RWPE2 (cell line): ENCODE data around the gene STAT1.

Source experiments
- ATAC-seq: fragments of 200-7000 bp; cut with Tn5 transposase; 3 replicates; pipeline ENCODE4 v1.9.1; 2021; ENCODE audit warnings: low read depth
- DNase-seq: peaks from one replicate; pipeline ENCODE4 v3.0.0-alpha.2; 2020; ENCODE audit warnings: low spot score
- H3K27ac ChIP-seq: fragments of 450-650 bp; 2 replicates; pipeline ENCODE4 v1.5.1; 2017; ENCODE audit warnings: mild to moderate bottlenecking; ENCODE audit not compliant: poor library complexity, severe bottlenecking
- H3K27me3 ChIP-seq: fragments of 250-450 bp; sonication (Bioruptor Pico); 2 replicates; pipeline ENCODE4 v1.5.1; 2021; ENCODE audit warnings: mild to moderate bottlenecking, moderate library complexity; ENCODE audit not compliant: insufficient read depth, poor library complexity, severe bottlenecking
- H3K36me3 ChIP-seq: fragments of 250-450 bp; sonication (Bioruptor Pico); 2 replicates; pipeline ENCODE4 v1.5.1; 2020; ENCODE audit warnings: low read depth, mild to moderate bottlenecking, moderate library complexity
- H3K4me1 ChIP-seq: fragments of 250-450 bp; sonication (Bioruptor Pico); 2 replicates; pipeline ENCODE4 v1.5.1; 2021; ENCODE audit warnings: mild to moderate bottlenecking, moderate library complexity; ENCODE audit not compliant: insufficient read depth, poor library complexity, severe bottlenecking
- H3K4me3 ChIP-seq: fragments of 250-450 bp; sonication (Bioruptor Pico); 2 replicates; pipeline ENCODE4 v1.5.1; 2021; ENCODE audit warnings: mild to moderate bottlenecking, moderate library complexity; ENCODE audit not compliant: severe bottlenecking
- H3K9me3 ChIP-seq: fragments of 250-450 bp; sonication (Bioruptor Pico); 2 replicates; pipeline ENCODE4 v1.5.1; 2021; ENCODE audit warnings: mild to moderate bottlenecking, moderate library complexity; ENCODE audit not compliant: severe bottlenecking
- TF ChIP-seq, protein P1 (sequence below): fragments of 450-650 bp; IDR thresholded peaks from one replicate; pipeline ENCODE4 v1.5.1; 2017; ENCODE audit warnings: mild to moderate bottlenecking, moderate library complexity; ENCODE audit not compliant: poor library complexity, severe bottlenecking

The STAT1 gene

DNA sequence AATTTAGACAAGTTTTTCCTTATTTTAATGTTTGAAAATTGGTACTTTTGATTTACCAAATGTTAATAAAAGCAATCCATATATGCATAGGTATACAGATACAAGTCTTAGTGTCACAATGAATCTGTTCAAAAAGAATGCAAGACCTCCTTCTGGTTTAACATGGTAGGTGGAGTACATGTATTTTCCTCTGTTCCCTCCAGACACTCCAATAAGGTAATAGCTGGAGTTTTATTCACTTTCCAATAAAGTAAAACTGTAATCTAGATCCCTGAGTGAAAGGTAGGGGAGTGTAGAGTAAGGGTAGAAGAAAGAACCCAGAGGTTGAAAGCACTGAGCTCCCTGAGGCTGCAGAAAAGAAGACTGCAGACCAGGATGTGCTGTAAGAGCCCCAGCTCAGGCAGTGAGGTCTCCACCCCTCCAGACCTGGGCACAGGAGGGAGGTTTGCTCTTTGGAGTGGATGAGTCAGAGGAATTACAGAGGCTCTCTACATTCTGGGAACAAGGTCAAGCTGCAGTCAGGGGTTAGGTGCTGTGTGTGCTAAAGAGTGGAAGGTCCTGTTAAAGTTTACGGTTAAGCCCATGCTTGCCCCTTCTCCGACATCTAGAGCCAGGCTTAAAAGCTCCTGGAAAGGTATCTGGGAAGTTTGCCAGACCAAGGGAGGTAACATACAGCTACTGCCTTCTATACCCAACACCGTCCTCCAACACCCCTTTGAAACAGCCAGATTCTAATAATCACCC lies 27.6 kb upstream of the STAT1 start:
- H3K4me1 ChIP-seq, result peaks cover 29% of the 10 kb centered on the region
- H3K36me3 ChIP-seq, result no peaks in the 10 kb centered on the region
- no peaks in the 10 kb centered on the region for H3K27me3 ChIP-seq
- DNase-seq (no peak), ATAC-seq (peak; percentile 82)
- TF ChIP-seq, protein P1, sequence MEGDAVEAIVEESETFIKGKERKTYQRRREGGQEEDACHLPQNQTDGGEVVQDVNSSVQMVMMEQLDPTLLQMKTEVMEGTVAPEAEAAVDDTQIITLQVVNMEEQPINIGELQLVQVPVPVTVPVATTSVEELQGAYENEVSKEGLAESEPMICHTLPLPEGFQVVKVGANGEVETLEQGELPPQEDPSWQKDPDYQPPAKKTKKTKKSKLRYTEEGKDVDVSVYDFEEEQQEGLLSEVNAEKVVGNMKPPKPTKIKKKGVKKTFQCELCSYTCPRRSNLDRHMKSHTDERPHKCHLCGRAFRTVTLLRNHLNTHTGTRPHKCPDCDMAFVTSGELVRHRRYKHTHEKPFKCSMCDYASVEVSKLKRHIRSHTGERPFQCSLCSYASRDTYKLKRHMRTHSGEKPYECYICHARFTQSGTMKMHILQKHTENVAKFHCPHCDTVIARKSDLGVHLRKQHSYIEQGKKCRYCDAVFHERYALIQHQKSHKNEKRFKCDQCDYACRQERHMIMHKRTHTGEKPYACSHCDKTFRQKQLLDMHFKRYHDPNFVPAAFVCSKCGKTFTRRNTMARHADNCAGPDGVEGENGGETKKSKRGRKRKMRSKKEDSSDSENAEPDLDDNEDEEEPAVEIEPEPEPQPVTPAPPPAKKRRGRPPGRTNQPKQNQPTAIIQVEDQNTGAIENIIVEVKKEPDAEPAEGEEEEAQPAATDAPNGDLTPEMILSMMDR, result no peak
- no peak overlapping the region for H3K4me3 ChIP-seq
- H3K27ac ChIP-seq, result peak overlapping the region; percentile 8
- no peaks in the 10 kb centered on the region for H3K9me3 ChIP-seq

DNA sequence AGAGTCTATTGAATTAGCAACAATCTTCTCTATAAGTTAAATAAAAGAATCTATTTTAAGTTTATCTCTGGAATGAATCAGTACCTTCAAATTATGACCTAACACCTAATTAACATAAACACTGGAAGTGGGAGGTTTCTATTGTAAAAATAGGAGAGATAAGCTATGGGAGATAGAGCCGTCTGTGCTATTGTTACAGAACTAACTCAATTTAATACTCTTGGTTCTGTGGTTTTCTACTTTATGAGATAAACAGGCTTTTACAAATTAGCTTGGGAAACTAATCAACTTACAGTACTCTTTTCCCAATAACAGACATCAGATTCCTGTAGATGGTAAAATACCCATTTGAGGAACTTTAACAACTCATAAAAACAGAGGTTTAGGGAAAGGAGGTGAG lies 25.6 kb upstream of the STAT1 start:
- TF ChIP-seq, protein P1, result no peak
- DNase-seq (no peak), ATAC-seq (no peak)
- H3K27ac ChIP-seq, result no peak overlapping the region
- H3K4me1 ChIP-seq, result peaks cover 29% of the 10 kb centered on the region
- no peaks in the 10 kb centered on the region for H3K27me3 ChIP-seq
- H3K4me3 ChIP-seq, result no peak overlapping the region
- H3K9me3 ChIP-seq, result no peaks in the 10 kb centered on the region
- no peaks in the 10 kb centered on the region for H3K36me3 ChIP-seq

DNA sequence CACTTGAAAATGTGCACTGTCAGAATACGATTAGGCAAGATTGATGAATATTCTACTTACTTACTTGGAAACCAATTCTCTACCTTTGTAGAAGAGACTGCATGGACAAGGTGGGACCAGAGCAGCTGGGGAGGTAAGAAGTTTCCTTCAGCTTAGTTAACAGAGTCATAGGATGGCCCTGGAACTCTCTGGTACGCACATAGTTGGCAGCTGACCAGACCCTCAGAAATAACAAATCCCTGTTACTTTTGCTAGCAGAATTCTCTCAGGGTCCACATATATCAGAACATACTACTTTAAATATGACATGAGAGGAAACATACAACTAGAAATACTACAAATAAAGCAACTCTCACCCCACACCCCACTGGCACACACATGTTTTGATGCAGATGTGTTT lies 24.8 kb upstream of the STAT1 start:
- no peaks in the 10 kb centered on the region for H3K9me3 ChIP-seq
- ATAC-seq, result no peak

DNA sequence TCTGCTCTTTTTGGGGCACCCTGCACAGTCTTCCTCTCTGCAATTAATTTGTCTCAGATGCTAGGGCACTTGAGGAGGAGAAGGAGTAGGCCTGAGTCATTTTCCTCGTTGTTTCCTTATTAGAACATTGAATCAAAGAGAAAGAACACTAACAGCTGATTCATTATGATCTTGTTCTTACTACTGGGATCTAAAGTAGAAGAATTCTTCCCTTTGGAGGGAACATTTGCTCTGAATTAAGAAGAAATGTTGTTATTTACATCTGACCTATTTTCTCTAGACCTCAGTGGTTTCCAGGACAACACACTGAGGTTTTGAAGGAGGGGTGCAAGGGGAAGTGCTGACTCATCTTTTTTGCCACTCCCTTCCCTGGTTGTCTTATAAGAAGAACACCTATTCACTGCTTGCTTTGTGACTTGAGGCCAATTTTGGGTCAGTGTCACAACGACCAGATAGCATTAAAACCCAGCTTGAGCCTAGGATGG lies 24.3 kb upstream of the STAT1 start:
- Histone ChIP-seq H3K4me1 (peaks cover 25% of the 10 kb centered on the region), H3K36me3 (no peaks in the 10 kb centered on the region), H3K9me3 (no peaks in the 10 kb centered on the region), H3K4me3 (no peak overlapping the region), H3K27me3 (no peaks in the 10 kb centered on the region), H3K27ac (no peak overlapping the region)
- ATAC-seq (peak; percentile 22; the same call in 1 of the 3 replicates), DNase-seq (no peak)
- TF ChIP-seq, protein P1, result no peak

More for the DNA sequence above, 24.8 kb upstream of the STAT1 start:
- Histone ChIP-seq H3K4me1 (peaks cover 29% of the 10 kb centered on the region), H3K27ac (no peak overlapping the region), H3K27me3 (no peaks in the 10 kb centered on the region), H3K36me3 (no peaks in the 10 kb centered on the region), H3K4me3 (no peak overlapping the region)
- no peak for DNase-seq
- TF ChIP-seq, protein P1, result no peak

DNA sequence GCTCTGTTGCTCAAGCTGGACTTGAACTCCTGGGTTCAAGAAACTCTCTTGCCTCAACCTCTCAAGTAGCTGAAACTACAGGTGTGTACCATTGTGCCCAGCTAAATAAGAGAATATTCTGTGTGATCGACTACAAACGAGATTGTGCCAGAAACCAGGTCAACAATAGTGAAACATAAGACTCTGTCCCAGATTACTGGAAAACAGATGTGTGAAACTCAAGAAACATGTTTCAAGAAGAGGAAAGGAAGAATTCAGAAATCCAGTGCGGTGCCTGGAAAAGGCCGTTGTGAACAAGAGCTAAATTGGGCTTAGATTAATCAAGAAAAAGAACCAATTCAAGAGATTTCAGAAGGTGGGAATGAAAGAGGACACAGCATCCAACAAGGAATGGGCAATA lies 23.4 kb upstream of the STAT1 start:
- peaks cover 20% of the 10 kb centered on the region for H3K4me1 ChIP-seq
- DNase-seq, result no peak
- H3K27ac ChIP-seq, result no peak overlapping the region
- H3K4me3 ChIP-seq, result no peak overlapping the region
- no peak for ATAC-seq
- TF ChIP-seq, protein P1, result no peak
- no peaks in the 10 kb centered on the region for H3K9me3 ChIP-seq
- no peaks in the 10 kb centered on the region for H3K36me3 ChIP-seq
- H3K27me3 ChIP-seq, result no peaks in the 10 kb centered on the region
